Measurements from ENCODE around the gene TAF1B. TPM values are rescaled to one million over a fixed set of nuclear protein-coding genes. Genes with fewer than 3 reads are reported as not detected.

Gene TAF1B
- total RNA-seq, 2 donors from 2014 or later, result 4.0 to 6.1 TPM

DNA sequence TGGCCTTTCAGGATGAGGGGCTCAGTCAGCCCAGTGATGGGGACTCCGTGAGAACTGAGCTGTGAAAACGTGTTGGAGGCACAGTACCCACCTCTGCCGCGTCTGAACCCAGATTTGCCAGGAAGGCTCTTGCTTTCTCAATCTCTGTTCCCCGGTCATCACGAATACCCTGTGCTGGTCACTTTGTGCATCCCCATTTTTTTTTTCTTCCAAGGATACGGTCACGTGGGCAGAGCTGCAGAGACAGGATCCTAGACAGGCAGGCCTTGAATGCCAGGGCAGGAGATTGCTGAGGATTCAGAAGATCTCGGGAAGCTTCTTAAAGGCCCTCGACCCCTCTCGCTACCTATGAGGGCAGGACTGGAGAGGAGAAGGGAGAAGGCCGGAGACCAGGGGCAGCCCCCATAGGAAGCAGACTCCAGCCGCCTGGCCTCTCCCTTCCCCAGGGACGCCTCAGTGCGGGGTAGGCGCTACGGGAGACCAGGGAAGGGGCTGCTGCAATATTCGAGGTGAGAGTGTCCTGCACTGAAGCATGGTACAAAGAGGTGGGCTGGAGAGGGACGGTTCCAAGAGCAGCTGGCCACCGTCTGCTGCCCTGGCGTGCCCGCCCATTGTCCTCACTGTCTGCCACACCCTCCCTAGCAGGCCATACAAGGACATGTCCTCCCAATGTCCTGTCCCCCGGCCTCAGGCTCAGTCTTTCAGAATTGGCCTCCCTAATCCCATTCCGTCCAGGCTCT, 29.0 kb upstream of the TAF1B start:
- TF ChIP-seq, protein P1, sequence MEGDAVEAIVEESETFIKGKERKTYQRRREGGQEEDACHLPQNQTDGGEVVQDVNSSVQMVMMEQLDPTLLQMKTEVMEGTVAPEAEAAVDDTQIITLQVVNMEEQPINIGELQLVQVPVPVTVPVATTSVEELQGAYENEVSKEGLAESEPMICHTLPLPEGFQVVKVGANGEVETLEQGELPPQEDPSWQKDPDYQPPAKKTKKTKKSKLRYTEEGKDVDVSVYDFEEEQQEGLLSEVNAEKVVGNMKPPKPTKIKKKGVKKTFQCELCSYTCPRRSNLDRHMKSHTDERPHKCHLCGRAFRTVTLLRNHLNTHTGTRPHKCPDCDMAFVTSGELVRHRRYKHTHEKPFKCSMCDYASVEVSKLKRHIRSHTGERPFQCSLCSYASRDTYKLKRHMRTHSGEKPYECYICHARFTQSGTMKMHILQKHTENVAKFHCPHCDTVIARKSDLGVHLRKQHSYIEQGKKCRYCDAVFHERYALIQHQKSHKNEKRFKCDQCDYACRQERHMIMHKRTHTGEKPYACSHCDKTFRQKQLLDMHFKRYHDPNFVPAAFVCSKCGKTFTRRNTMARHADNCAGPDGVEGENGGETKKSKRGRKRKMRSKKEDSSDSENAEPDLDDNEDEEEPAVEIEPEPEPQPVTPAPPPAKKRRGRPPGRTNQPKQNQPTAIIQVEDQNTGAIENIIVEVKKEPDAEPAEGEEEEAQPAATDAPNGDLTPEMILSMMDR (IDR thresholded peaks at IDR 0.05), result no peak
- Histone ChIP-seq H3K4me1 (peaks cover 0 to 21% of the 10 kb centered on the region in 2 donors), H3K36me3 (no peaks in the 10 kb centered on the region), H3K27ac (no peak overlapping the region), H3K4me3 (peak overlapping the region in 1 of 2 donors; percentile 27), H3K9me3 (no peaks in the 10 kb centered on the region), H3K27me3 (no peaks in the 10 kb centered on the region)
- DNase-seq (ENCODE audit: low spot score), result peak; percentile 46

DNA sequence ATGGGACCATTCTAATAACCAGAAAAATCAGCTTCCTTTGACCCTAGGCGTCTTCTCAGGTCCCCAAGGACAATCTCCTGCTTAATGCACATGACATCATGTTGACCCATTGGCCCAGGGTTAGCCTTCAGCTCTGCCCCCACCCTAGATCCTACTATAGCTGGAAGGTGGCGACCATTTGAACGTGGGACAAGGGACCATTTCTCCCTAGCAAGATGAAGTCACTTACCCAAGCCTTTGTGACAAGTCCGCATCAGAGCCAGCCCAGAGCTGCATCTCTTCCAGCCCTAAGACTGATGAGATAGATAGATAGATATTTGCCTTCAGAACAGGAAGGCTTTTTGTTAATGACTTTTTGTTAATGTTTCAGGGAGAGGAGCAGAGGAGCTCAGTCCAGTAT, 28.2 kb upstream of the TAF1B start:
- Histone ChIP-seq H3K4me3 (no peak overlapping the region), H3K36me3 (no peaks in the 10 kb centered on the region), H3K27ac (no peak overlapping the region), H3K4me1 (peaks cover 0 to 21% of the 10 kb centered on the region in 2 donors), H3K9me3 (no peaks in the 10 kb centered on the region), H3K27me3 (no peaks in the 10 kb centered on the region)
- DNase-seq (ENCODE audit: low spot score), result no peak
- TF ChIP-seq, protein P1 (IDR thresholded peaks at IDR 0.05), result no peak

DNA sequence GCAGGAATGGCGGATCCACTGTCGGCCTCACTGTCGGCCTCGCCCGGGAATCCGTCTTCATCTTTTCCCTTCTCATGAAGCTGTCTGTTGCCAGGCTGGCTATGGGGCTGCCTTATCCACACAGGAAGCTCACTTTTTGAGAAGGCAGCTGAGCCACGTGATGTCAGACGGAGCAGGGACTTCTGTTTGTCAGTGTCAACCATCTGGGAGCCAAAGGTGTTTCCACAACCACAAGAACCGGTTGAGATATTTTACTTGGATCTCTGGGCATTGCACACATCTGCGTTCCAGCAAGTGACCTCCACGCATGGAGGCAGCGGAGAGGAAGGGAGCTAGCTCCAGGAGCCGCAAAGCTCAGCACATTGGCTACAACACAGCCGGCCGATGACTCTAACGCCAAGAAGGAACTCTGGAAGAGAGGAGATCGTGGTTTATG, 27.4 kb upstream of the TAF1B start:
- Histone ChIP-seq H3K27ac (no peak overlapping the region), H3K36me3 (no peaks in the 10 kb centered on the region), H3K27me3 (no peaks in the 10 kb centered on the region), H3K9me3 (no peaks in the 10 kb centered on the region), H3K4me1 (peaks cover 0 to 21% of the 10 kb centered on the region in 2 donors), H3K4me3 (no peak overlapping the region)
- TF ChIP-seq, protein P1 (IDR thresholded peaks at IDR 0.05), result no peak
- DNase-seq (ENCODE audit: low spot score), result peak; percentile 36

DNA sequence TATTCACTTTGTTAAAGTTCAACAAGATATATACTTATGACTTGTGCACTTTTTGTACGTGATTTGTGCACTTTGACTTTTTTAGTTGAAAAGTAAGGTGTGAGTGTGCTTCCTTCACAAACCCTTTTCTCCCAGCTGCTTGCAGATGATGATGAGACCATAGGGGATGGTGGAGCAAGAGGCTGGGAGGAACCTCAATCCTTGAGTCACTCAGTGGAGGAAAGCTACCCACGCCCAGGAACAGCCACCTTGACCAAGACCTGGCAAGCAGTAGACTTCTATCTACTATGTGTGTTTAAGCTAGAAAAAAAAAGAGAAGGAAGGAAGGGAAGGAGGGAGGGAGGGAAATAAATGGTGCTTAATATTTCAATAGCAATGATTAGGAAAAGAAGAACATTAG, 25.2 kb upstream of the TAF1B start:
- Histone ChIP-seq H3K27ac (no peak overlapping the region), H3K4me1 (peaks cover 0 to 18% of the 10 kb centered on the region in 2 donors), H3K4me3 (no peak overlapping the region), H3K27me3 (no peaks in the 10 kb centered on the region), H3K9me3 (no peaks in the 10 kb centered on the region), H3K36me3 (no peaks in the 10 kb centered on the region)
- no peak for DNase-seq (ENCODE audit: low spot score)
- TF ChIP-seq, protein P1 (IDR thresholded peaks at IDR 0.05), result no peak

DNA sequence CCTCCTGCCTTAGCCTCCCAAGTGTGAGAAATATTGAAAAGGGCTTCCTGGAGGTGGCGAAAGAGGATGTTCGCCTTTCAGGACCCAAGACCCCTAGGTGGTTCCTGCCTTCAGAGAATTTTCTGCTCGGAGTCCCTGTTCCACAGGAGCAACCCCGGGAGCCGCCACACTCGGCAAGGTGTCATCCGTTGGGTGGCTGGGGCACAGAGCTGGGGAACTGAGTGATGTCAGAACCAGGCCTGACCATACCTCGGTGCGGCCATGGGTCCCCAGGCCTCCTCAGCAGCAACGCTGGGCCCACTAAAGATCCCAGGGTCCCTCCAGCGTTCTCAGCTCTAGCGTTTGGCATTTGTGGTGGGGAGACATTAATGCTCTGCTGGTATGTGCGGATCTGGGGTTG, 23.7 kb upstream of the TAF1B start:
- Histone ChIP-seq H3K27ac (no peak overlapping the region), H3K9me3 (no peaks in the 10 kb centered on the region), H3K27me3 (no peaks in the 10 kb centered on the region), H3K4me1 (peaks cover 0 to 3% of the 10 kb centered on the region in 2 donors), H3K4me3 (no peak overlapping the region), H3K36me3 (no peaks in the 10 kb centered on the region)
- peak; percentile 54 for DNase-seq (ENCODE audit: low spot score)
- TF ChIP-seq, protein P1 (IDR thresholded peaks at IDR 0.05), result no peak

Data from right atrium auricular region (tissue), 2 donors.